Inflammatory macrophage (primary cell): Measurements from ENCODE around the gene NETO2.
"Not testable (repeated sequence)": the region's sequence is repeated elsewhere in the genome, so short reads cannot be mapped to it uniquely, and the experiment has no call there.

ENCODE experiments used
- DNase-seq, 2 donors: peaks; one replicate each; pipeline ENCODE4 v3.0.0-alpha.2; 2020 to 2022

NETO2 gene

DNA sequence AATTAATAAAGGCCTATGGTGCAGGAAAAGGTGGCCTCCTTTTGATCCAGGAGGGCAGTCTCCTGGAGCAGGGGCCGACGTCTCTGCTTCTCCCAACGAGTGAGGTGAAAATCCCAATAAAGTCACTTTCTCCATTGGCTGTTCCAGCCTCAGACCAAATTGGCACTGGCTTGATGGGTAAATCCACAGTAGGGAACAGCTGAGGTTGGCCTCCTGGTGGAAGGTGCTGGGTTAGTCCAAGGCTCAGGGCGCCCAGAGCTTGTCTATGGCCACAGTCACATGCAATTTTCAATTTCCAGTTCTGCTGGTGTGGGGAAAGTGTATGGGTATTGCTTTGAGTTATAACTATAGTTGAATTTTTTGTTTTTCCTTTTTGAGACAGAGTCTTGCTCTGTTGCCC is 79.0 kb downstream of the NETO2 start:
- no peak for DNase-seq

DNA sequence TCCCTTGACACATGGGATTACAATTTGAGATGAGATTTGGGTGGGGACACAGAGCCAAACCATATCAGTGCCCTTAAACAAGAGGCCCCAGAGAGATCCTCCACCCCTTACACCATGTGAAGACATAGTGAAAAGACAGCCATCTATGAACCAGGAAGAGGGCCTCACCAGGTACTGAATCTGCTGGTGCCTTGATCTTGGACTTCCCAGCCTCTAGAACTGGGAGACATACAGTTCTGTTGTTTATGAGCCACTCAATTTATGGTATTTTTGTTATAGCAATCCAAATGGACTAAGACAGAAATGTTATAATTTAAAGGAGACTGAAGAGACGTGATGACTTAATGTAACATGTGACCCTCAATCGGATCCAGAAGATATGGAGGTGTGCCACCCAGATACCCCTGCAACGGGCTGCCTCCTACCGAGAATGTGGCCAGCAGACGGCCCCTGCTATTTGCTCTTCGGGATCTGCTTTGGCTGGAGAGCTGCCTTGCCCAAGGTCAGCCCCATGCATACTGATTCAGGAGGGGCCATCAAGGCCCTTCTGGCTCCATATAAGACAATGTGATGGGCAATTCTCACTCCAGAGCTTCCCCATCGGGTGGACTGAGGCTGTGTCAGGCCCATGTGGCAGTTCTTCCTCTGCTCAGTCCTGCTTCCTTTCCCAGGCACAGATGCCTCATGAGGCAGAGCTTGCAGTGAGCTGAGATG is 80.6 kb downstream of the NETO2 start:
- no peak for DNase-seq

DNA sequence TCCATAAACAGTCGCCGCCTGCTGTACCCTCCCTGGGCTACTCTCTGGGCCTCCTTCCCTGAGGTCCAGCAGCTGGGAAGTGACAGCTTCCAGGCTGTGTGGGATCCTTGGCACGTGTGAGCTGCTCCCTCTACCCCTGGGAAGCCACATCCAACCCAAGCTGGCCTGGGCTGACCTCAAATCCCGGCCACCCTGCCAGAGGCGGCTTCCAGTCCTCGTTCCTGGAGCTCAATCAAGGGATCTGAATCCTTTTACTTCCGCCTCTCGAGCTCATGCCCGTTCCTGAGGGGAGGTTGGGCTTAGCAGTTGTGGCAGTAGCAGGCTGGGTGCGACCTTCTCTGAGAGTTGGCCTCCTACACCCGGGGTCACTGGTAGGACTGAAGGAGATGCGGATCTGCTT is 82.5 kb downstream of the NETO2 start:
- DNase-seq = no peak

DNA sequence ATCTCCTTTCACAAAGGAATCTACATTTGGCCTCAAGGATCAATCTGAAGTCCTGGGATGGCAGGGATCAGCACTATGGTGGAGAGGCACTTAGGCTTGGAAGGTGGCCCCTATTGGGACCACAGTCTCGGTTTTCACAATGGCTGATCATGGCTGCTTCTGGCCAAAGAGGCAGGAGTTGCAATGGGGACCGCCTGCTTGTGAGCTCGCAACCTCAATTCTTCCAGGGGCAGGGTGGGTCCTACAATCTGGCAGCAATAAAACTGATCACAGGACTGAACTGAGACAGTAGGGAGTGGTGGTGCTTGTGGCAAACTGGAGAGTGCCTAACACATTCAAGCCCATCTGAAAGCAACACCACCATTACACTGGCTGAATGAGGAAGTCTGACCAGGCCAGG is 83.1 kb downstream of the NETO2 start:
- no peak for DNase-seq

DNA sequence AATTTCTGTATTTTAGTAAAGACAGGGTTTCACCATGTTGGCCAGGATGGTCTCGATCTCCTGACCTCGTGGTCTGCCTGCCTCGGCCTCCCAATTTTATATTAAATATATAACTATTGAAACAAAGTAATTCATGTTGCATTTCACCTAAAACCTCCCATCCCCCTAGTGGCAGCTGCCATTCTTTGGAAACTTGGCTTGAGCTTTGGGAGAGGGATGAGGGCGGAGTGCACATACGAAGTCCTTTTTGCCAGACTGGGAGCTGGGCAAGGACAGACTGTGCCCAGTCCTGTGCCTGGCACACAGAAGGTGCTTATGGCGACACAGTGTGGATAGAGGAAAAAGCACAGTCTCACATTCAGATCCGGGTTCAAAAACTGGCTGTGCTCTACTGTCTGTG is 83.8 kb downstream of the NETO2 start:
- DNase-seq = no peak

DNA sequence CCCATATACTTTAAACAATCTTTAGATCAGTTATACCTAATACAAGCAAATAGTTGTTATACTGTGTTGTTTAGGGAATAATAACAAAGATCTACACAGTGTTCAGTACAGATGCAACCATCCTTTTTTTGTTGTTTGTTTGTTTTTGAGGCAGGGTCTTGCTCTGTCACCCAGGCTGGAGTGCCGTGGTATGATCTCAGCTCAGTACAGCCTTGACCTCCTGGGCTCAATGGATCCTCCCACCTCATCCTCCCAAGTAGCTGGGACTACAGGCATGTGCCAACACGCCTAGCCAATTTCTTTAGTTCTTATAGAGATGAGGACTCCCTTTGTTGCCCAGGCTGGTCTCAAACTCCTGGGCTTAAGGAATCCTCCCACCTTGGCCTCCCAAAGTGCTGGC is 84.6 kb downstream of the NETO2 start:
- DNase-seq = not testable (repeated sequence)

DNA sequence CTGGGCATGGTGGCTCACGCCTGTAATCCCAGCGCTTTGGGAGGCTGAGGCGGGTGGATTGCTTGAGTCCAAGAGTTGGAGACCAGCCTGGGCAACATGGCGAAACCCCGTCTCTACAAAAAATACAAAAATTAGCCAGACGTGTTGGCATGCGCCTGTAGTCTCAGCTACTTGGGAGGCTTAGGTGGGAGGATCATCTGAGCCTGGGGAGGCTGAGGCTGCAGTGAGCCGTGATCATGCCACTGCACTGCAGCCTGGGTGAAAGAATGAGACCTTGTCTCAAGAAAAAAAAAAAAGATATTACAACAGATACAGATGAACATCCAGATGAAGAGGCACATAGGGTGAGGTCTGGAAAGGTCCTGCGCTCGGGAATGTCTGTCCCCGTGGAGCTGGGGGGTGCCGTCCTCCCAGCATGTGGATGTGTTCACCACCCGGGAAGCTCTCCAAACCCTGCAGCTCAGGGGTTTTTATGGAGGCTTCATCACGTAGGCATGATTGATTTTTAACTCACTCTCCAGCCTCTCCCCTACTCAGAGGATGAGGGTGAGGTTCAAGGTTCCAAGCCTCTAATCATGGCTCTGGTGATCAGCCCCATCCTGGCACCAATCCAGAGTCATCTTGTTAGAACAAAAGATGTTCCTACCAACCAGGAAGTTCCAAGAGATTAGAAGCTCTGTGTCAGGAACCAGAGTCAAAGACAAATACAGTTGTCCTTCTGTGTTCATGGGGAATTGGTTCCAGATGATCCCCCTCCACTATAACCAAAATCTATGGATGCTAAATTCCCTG is 85.3 kb downstream of the NETO2 start:
- DNase-seq = no peak

DNA sequence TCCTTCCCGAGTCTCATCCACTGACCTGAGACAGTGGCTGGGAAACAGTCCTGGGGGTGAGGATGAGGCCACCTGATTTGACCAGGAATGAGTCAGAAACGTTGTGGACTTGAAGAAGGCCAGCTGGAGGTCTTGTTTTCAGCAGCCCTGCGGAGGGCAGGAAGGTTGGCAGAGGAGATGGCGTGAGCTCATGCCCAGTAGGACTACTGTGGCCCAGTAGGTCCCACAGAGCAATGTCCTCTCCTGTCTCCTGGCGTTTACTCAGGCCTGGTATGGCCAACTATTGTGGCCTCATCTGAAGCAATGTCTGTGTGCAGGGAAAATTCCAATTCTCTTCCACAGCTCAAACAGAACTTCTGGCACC is 86.1 kb downstream of the NETO2 start:
- DNase-seq = no peak

DNA sequence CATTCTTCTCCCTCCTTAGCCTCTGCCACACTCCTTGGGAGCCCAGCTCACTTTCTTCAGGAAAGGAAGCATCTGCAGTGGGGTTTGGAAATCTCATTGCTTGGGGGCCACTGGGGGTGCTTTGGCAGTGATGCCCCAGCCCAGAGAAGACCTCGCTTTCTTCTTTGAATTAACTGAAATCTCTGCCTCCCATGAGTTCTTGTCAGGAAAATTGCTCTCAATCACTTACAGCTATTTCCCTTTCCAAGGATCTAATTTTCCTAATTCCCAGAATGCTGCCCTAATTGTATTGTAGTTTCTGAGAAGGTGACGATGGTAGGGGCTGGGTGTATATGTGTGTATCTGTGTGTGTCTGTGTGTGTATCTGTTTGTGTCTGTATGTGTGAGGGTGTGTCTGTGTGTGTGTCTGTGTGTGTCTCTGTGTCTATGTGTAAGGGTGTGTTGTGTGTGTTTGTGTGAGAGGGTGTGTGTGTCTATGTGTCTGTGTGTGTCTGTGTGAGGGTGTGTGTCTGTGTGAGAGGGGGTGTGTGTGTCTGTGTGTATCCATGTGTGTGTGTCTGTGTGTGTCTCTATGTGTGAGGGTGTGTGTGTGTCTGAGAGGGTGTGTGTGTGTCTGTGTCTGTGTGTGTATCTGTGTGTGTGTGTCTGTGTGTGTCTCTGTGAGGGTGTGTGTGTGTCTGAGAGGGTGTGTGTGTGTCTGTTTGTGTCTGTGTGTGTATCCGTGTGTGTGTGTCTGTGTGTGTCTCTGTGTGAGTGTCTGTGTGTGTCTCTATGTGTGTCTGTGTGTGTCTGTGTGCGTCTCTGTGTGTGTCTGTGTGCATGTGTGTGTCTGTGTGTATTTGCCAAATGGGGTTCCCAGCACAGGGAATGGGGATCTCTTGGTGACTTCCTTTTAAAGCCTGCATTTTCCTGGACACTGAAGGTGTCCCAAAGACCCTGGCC is 86.8 kb downstream of the NETO2 start:
- no peak for DNase-seq

DNA sequence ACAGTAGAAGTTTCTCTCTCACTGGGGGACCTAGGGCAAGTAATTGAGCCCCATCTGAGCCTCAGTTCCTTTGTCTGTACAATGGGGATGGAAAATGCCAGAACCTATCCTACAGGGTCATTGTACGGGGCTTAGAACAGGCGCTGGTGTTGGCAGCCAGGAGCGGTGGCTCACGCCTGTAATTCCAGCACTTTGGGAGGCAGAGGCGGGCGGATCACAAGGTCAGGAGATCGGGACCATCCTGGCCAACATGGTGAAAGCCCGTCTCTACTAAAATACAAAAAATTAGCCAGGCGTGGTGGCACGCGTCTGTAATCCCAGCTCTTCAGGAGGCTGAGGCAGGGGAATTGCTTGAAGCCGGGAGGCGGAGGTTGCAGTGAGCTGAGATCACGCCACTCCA is 87.7 kb downstream of the NETO2 start:
- DNase-seq = not testable (repeated sequence)

DNA sequence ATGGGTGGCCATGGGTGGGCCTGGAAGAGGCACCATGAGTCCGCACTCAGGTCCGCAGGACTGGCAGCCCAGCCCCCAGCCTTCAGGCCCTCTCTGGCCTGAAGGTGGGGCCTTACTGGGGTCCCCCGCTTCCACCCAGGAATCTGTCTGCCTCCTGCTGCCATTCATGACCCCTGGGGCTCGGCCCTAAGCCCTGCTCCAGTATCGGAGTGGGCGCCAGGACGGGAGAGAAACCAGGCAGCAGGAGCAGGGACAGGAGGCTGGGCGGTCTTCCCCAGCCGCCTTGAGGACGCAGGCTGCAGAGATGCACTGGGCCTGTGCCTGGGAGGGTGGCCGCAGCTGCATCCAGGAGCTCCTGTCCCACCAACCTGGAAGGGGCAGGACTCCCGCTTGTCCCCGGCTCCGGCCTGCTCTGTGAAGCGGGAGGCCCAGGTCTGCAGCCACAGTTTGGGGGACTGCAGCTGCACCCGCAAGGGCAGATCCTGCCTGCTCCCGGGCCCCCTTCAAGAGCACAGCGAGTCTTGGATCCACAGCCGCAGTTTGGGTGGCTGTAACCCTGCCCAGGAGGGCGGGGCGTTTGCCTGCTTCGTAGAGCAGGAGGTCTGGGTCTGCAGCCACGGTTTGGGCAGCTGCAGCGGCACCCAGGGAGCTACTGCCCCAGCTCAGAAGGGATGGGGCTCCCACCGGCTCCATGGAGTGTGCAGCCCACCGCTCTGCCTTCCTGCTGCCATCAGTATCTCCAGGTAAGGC is 88.4 kb downstream of the NETO2 start:
- no peak for DNase-seq

DNA sequence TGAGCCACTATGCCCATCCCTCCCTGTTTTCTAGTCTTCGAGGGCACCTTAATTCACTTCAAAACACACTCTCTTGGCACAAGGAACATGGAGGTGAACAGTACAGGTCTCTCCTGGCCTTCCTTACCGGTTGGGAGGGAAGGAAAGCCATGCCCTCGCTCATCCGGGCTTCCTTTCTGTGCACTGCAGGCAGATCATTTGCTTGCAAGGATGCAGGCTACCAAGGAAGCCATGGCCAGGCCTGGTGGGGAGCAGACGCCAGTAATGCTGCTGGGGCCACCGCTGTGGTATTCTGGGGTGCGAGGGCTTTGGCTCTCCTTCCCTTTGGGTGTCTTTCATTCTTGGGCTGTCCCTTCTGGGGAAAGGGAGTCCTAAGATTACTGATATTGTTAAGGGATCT is 89.4 kb downstream of the NETO2 start:
- no peak for DNase-seq

DNA sequence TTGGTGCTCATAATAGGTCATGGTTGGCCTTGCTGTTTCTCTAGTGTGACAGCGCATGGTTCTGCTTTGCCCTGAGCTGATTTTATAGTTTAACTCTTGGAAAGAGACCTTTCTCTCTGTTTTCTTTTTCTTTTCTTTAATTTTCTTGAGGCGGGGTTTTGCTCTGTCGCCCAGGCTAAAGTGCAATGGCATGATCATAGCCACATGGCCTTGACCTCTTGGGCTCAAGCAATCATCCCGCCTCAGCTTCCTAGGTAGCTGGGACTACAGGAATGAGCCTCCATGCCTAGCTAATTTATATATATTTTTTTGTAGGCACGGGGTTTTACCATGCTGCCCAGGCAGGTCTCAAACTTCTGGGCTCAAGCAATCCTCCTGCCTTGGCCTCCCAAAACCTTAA is 89.8 kb downstream of the NETO2 start:
- DNase-seq = no peak

DNA sequence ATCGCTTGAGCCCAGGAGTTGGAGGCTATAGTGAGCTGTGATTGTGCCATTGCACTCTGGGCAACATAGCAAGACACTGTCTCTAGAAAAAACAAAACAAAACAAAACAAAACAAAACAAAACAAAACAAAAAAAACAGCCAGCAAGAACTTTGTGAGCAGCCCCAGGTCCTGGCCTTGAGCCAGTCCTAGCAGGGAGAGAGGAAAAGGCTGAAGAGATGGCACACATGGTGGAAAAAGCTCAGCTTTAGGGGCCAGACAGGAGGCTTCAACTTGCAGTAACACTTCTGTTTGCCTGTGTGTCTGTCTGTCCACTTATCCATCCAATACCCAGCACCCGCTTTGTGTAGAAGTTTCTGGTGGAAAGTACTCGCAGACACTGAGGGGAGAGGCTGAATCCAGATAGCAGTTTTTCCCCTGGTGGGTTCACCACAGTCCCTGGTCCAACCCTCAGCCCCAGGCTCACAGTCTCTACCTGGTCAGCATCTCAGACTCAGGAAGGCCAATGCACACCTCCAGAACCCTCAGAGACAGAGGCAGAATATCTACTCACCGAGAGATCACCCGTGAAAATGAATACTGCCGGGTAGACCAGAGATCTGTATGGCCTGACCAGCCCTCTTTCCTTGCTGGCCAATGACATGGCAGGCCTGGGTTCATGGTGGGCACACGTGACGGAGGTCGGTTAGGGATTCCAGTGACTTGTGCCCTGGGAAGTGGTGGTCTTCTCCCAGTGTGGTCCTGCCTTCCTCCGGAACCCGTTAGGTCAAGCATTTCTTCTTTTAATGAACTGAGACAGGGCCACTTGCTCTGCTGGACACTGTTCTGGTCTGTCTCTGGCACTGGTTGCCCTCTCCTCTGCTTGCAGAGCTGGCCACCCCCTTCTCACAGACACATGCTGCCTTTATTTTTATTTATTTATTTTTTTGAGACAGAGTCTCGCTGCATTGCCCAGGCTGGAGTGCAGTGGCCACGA is 90.8 kb downstream of the NETO2 start:
- DNase-seq = no peak

DNA sequence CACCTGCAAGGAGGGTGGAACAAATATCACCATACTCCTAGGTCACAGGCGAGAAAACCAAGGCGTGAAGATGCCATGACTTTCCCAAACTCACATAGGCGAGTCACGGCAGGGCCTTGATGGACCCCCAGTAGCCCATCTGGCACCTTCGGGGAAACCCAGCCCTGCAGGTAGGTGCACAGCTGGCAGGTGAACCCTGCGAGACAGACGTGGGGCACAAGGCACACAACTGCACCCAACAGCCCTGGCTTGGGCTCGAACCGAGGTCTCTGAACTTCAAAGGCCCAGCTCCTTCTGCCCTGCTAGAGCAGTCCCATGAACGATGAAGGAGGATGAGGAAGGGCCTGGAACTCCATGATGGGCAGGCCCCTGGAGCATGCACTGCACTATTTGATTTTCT is 92.7 kb downstream of the NETO2 start:
- DNase-seq = no peak

DNA sequence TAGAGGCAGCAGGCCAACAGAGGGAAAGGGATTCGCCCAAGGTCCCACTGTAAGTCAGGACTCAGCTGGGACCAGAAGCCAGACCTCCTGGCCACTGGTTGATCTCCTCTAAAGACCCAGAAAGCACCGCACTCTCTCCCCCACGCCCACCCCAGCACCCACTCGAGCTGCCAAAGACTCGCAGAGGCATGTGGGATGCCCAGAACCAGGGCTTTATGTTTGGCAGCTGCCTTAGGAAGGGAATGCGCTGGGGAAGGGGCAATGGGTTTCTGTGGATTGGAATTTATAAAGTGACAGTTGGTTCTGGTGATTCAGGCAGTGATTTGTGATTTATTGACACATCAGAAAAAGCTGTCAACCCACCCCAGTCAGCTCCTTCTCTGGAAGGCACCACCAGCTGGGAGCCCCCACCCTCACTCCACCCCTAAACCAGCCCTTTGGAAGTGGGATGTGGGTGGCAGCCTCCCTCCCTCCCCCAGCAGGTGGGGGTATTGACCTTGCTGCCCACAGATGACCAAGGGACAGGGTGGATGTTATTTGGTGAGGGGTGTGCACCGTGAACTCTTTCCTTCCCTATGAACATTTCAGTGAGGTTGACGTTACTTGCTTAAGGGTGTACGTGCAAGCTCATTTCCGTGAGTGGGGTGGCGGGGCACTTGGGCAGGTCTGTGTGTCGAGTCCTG is 93.7 kb downstream of the NETO2 start:
- DNase-seq = no peak

DNA sequence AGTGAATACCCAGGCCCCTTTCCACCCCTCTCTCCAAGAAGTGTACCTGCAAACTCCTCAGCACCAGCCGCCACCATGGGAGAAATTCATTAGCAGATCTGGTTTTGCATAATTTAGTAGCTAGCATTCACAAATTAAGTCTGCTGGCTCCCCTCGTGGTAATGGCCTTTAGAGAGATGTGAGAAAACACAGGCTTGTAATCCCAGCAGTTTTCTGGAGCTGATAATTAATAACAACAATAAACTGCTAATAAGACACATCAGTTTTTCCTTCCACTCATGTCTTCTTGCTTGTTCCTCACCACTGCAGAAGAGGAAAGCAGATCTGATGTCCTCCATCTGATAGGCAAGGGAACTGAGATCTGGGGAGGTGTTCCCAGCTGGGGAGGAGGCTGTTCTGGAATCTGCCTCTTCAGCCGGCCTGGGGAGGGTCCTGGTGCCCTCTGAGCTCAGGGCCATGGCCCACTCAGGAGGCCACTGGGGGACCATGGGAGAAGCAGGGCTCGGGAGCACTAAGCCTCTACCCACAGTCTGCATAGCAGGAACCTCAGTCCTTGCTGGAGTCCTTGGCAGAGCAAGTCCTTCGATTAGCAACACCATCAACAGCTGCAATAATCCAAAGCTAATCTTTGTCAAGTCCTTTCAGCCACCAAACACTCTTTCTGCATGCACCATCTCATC is 96.1 kb downstream of the NETO2 start:
- DNase-seq = no peak

DNA sequence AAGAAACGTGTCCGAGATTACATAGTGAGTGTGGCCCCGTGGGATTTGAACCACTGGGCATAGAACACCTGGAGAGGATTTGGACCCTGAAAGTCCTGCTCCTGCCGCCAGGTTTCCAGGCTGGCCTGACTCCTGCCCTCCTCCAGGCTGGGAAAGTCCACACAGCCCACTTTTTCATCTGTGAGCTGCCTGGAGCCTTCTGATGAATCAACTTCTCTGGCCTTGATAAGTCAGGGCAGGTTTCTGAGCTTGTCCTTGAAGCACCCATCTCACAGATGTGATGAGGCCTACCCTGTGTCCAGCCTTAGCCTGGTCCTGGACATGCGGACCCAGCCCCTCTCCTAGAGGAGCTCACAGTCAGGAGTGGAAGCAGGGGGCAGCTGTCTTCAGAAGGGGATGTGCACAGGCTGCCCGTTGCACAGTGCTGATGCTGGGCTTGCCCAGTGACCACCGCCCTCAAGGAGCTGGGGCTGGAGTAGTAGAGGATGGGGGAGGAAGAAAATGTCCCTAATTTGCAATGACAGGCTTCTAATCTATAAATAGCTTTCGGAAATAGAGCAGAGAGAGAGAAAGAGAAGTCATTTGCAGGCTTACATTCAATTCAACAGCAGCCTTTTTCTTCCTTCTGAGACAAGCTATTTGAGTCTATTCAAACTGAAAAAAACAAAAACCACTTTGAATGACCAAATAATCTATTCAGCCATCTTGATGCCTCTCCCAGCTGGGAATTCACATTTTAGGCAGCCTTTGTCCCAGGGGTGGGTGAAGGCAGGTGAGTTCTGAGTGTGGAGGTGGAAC is 96.8 kb downstream of the NETO2 start:
- no peak for DNase-seq

DNA sequence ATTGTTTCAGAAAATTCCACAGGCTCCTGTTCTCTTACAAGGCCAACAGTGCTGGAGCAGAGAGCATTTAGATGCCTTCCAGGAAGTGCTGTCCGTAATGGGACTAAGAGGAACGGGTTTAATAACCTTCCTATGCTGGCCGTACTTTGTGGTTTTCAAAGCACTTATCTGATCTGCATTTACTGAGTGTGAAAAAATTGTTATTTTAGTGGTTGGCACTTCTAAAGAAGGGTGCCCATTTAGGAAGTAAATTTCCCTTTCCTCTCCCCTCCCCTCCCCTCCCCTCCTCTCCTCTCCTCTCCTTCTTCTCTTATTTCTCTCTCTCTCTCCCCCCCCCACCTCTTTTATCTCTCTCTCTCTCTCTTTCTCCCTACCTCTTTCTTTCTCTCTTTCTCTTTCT is 98.3 kb downstream of the NETO2 start:
- DNase-seq = peak in 1 of 2 donors; percentile 7
